Activated CD8-positive, alpha-beta memory T cell treated with anti-CD3 and anti-CD28 coated beads, Interleukin-2, amount 50 U/mL, for 48 hours (primary cell): ENCODE measurements around the gene C19orf25.
A peak's percentile ranks its signal among the peaks of the same experiment; 100 is the strongest.
"Not testable (repeated sequence)": the region's sequence is repeated elsewhere in the genome, so short reads cannot be mapped to it uniquely, and the experiment has no call there.

Experiments
- DNase-seq: peaks from one replicate; pipeline ENCODE4 v3.0.0-alpha.2; 2020

The C19orf25 gene

DNA sequence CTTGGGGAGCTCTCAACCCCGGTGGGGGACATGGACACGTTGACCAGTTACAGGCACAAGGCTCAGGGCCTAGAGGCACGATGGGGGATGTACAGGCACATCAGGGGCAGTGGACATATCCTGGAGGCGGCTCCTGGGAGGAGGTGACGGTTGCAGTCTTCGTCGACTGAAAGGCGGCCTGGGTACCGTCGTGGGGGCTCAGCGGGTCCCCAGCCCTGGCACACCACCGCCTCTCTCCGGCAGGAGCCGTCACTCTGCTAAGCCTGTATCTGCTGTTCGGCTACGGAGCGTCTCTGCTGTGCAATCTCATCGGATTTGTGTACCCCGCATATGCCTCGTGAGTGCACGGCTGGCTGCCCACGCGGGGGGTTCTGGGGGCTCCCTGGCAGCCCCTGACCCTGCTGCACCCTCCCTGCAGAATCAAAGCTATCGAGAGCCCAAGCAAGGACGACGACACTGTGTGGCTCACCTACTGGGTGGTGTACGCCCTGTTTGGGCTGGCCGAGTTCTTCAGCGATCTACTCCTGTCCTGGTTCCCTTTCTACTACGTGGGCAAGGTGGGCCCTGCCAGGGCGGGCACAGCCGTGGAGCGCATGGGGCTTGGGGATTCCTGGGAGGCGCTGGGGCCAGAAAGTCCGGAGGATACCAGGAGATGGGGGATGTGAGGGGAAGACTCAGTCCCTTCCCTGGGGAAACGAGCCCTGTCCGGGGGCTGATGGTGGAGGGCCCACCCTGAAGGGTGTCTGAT, 16.2 kb upstream of the C19orf25 start:
- no peak for DNase-seq

DNA sequence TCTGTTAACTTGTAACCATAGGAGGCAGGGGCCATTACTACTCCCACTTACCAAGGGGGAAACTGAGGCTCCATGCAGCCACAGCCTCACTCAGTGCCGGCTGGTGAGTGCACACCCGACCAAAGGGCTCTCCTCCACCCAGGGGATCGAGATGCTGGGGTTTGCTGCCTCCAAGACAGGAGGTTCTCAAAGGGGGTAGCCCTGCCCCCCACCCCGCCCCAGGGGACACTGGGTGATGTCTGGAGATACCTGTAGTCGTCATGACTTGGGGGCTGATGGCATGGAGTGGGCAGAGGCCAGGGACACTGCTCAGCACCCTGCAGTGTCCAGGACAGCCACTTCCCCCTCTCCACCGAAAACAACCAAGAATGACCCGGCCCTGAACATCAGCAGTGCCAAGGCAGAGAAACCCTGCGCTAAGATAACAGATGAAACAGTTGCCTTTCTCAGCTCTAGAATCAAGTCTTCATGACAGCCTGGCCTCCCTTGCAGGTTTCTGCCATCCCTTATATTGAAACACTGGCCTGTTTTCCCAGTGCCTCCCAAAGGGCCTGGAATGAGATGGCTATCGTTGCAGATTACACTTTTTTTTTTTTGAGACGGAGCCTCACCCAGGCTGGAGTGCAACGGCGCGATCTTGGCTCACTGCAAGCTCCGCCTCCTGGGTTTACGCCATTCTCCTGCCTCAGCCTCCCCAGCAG, 15.2 kb upstream of the C19orf25 start:
- DNase-seq, result no peak

DNA sequence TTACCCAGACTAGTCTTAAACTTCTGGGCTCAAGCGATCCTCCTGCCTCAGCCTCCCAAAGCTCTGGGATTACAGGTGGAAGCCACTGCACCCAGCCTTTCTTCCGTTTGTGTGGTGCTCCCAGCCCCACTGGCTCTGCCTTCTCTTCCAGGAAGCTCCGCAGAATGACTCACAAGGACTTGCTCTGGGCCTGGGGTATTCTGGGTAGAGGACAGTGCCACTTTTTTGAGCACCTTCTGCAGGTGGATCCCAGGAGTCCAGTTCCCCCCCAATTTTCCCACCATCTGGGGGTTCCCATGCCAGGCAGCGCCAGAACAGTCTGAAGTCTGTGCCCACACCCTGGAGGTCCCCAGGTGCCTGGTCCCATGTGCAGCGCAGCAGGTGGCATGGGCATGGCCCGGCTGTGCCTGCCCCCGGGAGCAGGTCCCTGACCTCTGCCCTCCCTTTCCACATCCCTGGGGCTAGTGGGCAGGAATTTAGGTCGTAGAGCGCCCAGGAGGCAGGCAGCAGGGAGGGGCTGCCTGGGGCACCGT, 13.5 kb upstream of the C19orf25 start:
- no peak for DNase-seq

DNA sequence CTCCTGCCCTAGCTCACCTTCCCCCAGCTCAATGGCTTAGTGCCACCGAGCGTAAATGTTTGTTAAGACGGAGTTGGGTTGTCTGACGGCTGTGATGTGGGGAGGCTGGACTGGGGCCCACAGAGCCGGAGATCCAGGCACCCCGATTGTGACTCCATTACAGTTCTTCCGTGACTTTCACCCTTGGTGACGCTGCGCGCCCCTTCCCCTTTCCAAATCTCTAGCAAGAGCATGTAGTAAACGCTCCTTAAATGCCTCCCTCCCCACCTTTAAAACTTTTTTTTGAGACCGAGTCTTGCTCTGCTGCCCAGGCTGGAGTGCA, 12.8 kb upstream of the C19orf25 start:
- no peak for DNase-seq

DNA sequence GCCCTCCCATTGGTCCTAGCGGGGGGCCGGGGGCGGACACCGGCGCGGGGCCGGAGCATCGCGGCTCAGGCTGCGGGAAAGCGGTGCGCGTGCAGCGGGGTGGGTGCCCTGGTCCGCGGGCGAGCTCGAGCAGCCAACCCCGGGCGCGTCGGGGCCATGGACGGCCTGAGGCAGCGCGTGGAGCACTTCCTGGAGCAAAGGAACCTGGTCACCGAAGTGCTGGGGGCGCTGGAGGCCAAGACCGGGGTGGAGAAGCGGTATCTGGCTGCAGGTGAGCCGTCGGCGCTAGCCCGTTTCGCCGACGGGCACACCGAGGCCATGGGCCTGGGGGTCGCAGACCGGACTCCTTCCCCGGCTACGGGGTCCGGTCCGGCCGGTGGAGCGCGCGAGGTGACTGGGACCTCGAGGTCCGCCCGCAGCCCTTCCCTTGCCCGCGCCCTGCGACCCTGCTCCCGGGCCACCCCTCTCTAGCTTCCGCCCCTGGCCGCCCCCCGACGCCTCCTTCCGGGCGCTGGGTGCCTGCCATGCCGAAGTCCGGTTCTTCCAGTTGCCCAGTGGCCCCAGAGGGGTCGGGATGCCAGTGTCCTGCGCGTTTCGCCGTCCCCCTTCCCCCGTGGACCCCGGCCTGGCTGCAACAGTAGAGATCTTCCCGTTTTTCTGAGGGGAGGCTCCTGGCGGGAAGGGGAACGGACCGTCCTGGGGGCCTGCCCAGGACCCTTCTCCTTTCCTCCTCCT, 12.3 kb upstream of the C19orf25 start, which contains the start of gene REEP6:
REEP6 (plus strand) TSS at position 68 of the 735 bp plus-strand sequence; CDS start at position 157, 89 bp downstream.
- no peak for DNase-seq

DNA sequence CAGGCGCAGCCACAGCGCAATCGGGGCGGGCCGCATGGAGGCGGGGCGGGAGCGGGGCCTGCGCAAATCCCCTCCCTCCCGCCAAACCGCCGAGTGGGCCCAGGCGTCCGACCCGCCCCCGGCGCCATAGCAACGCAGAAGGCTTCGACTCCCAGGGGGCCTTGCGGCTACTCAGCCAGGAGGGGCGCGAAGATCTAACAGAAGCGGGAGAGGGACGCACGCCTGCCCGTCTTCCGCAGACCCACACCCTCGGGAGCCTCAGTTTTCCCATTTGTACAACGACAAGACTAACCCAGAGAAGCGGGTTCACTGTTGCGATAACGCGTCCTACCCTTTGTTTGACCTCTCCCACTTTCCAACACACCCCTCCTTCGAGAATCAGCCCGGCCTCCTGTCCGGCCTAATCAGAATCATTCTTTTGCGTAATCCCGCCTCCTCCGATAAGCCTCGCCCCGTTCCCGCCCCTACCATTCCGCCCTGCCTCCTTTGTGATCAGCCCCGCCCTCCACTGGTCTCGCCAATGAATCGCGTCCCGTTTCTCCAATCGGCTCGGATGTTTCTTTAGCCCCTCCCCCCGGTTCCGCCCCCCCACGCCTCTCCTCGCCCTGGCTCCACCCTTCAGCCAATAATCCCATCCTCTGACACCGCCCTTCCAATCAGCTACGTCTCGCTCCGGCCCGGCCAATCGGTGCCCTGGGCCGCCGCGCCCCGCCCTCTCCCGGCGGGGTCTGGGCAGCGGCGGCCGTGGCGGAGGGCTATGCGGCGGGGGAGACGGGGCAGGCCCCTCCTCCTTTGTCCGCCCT, 11.5 kb upstream of the C19orf25 start, which contains the start of gene PCSK4:
PCSK4 (minus strand) TSS at position 40 of the 803 bp plus-strand sequence; CDS start at position 36, 4 bp downstream.
- DNase-seq, result peak; percentile 98

DNA sequence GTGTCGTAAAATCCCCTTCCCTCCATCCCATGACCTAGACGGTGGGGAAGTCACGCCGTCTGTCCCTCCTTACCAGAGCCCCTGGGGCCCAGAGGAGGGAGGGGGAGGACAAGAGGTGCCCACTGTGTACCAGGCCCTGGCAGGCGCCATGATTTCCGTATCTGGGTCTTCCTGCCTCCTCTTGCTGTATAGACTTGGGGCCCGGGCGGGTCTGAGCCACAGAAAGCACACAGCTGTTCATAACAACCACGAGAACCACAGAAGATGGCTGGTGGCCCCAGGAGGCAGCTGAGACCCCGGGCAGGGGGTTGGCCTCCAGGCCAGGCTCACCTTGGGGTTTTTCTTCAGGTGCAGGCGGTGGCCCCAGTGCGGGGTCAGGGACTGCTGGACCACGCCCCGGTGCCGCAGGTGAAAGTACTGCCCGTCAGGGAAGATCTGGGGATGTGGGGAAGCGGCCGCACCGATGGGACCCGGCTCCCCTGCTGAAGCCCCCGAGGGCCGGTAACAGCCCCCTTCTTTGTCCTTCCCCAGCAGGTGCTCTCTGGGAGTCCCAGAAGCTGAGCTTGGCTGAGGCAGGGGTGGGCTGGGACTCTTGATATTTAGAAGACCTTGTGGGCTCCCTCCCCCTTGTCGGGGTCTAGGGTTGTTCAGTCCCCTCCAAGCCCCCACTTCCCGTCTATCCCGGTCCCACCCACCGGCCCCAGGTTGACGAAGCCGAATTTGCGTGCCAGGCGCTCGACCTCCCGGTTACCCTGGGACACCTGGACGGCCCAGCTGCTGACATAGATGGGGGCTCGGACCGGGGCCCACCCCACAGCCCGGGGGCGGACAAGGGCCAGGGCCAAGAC, 10.7 kb upstream of the C19orf25 start:
- no peak for DNase-seq

DNA sequence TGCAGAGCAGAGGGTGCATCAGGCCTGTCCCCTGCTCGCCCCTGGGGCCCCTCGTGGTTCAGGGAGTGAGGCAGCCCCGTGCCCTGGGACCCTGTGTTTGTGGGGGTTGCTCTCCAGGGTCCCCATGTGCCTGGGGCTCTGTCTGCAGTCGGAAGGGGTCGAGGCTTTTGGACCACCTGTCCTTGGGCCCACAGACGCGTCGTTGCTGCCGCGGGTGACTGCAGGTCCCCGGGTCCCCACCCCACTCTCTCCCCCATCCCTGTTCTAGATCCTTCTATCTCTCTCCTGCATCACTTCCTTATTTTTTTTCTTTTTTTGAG, 9.2 kb upstream of the C19orf25 start:
- DNase-seq, result no peak

DNA sequence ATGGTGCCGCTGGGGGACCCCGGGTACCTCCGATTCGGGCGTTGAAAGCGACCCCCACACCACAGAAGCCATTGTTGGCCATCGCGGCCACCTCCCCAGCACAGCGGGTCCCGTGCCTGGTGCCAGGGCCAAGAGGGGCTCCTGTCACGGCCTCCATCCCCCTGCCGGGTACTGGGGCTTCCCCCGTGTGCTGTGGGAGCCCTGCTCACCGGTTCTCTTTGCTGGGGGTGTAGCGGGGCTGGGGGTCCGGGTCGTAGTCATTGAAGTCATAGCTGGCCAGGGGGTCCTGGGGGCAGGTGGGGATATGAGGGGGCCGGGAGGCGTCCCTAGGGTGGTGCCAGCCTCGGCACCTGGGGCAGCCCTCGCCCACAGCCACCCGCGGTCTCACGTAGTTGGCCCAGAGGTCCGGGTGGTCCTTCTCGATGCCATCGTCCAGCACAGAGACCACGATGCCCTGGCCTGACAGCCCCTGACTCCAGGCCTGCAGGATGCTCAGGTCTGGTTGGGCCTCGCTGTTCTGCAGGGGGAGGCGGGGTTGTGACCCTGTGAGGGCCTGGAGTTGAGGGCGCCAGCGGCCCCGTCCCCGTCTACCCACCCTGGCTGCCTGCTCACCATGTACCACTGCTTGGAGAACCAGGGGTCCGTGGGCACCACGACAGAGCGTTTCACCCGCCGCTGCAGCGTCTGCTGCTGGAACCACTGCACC, 8.7 kb upstream of the C19orf25 start:
- no peak for DNase-seq

DNA sequence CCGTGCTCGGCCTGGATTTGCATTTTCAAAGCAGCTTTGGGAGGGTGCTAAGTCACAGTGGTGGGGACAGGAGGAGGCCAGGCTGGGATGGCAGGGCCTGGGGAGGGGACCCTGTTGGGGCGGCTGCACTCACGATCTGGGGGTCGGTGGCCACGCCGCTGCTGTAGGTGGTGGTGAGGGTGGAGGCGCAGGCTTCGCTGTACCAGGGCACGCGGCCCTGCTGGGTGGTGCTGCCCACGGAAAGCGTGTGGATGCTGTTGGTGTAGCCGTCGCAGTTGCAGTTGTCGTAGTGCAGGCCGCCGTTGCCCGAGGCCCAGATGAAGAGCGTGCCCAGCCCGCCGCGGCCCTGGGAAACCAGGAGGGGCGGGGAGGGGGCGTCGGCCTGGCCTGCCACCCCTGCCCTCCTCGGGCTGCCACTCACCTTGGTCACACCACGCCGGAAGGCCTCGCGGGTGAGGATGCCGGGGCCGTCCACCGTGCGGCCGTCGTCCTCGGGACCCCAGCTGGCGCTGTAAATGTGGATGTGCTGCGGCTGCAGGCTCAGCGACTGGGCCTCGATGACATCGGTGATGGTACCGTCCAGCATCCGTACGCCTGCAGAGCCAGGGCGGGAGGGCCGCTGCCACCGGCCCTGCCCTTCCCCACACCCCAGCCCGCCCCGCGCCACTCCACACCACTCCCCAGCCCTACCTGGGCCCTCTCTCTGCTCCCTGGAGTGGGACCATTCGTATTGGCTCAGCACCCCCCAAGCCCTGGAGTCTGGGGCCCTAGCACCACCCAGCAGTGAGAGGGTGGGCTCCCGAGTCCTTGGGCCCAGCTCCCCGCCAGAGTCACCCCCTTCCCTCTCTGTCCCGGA, 7.9 kb upstream of the C19orf25 start:
- DNase-seq, result no peak

DNA sequence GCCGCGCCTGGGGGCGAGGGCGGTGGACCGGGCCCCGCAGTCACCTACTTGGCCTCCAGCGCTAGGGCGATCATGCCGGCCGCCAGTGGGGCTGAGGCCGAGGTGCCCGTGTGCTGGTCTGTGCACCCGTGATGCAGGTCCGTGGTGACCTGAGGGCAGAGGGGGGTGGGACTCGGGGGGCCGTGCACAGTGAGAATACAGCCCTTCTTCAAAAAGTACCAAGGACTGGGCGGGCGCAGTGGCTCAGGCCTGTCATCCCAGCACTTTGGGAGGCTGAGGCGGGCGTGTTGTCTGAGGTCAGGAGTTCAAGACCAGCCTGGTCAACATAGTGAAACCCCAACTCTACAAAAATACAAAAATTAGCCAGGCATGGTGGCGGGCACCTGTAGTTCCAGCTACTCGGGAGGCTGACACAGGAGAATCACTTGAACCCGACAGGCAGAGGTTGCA, 5.0 kb upstream of the C19orf25 start:
- DNase-seq, result no peak

DNA sequence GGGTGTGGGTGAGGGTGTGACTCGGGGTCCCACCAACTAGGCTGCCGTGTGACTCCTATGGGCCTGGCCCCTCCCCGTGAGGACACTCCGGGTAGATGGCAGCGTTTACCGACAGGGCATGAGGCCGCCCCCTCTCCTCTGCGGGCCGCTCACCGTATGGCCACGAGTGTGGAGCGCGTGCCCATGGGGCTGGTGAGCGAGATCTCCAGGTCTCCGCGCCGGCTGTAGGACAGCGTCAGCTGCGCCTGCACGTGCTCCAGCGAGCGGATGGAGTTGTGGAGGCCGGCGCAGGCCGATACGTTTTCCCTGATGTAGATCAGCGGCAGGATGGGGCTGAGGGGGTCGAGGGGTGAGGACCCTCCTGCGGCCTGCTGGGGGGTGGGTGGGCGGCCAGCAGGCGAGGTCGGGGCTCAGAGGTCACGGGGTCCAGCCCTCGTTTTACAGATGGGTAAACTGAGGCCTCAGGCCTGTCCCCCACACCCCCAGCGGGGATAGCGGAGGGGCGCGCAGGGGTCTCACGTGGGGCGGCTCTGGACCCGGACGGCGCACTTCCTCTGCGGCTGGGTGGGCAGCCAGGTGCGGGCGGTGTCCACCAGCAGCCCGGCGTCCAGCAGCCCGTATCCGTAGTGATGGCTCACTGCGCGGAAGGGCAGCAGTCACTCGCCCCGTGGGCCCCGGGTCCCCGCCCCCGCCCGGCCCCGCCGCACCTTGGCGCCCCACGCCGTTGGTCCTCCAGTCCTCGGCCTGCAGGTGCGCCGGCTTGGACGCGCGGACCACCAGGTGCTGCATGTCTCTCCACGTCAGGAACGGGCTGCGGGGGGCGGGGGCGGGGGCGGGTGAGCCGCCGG, 4.3 kb upstream of the C19orf25 start:
- DNase-seq, result no peak

DNA sequence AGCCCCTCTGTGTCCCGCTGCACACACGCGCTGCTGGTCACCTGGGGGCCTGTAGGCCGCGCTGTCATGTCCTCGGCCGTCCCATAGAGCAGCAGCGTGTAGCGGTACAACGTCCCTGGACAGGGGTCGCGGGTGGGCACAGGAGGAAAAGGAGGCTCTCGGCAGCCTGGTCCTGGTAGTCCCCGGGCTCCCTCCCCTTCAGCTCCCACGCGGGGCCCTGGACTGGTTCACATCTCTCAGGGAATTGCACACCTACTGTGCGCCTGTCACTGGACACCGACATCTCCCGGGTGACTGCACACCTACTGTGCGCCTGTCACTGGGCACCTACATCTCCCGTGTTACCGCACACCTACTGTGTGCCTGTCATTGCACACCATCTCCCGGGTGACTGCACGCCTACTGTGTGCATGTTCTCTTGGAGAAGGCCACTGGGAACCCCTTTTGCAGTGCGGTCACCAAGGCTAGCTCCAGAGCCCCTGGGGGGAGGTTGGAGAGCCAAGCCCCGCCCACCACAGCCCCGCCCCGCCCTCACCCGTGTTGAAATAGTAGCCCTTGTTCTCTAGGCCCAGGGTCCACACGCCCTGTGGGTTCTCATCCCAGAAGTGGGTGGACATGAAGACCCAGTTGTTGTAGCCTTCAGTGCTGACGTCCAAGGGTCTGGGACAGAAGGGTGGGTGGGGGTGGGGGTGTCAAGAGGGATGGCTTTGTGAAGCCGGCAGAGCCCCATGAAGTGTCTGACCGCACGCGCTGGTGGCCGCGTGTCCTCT, 3.5 kb upstream of the C19orf25 start:
- DNase-seq, result no peak

DNA sequence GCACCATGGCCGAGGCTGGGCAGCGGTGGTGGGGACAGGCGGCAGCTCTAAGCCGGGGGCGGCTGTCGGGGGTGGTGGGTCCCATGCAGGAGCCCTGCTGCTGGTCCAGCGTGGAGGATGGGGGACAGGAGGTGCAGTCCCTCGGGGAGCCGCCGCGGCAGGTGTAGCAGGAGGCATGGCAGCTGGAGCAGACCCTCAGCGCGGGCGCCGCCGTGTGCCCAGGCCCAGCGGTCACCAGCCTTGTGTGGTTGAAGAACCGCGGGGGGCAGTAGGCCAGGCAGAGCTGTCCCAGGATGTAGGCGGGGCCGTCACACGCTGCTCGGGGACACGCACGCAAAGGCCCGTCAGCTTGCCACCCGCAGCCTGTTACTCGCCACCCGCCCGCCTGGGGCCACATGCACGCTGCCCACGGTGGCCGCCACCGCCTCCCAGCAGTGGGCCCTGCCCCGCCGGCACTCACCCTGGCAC, 2.9 kb upstream of the C19orf25 start:
- DNase-seq, result no peak

DNA sequence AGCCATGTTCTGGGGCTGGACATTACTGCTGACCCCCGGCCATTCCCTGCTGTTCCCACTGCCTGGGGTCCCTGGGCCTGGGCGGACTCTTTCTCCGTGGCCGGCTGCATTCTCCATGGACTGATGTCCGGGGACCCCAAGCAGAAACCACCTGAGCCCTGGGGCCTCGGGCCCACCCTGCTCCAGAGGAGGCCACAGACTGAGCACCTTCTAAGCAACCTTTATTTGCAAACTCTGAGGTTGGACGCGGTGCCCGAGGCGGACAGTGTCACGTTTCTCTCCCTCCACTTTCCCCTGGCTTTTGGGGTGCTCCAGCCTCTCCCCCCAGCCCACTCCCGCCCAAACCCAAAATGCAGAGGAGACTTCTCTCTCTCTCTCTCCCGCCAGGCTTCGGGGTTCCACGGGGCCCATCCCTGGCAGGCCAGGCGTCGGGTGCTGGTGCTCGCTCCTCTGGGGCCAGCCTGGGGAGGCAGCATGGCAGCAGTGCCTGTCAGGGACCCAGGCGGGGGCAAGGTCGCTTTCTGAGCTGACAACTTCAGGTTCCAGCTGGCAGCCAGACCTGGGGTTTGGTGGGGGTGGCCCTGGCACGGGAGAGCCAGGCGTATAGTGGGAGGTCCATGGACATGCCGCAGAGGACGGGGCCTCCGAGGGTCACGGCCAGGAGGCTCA, 2.3 kb upstream of the C19orf25 start:
- no peak for DNase-seq

DNA sequence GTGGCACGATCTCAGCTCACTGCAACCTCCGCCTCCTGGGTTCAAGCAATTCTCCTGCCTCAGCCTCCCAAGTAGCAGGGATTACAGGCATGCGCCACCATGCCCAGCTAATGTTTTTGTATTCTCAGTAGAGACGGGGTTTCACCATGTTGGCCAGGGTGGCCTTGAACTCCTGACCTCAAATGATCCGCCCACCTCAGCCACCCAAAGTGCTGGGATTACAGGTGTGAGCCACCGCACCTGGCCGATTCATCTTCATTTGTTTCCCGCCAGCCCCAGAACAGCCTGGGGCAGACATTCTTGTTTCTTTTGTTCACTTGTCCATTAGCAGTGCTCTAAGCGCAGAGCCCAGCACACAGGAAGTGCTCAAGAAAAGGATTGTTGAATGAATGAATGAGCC, 2.0 kb downstream of the C19orf25 start:
- not testable (repeated sequence) for DNase-seq

DNA sequence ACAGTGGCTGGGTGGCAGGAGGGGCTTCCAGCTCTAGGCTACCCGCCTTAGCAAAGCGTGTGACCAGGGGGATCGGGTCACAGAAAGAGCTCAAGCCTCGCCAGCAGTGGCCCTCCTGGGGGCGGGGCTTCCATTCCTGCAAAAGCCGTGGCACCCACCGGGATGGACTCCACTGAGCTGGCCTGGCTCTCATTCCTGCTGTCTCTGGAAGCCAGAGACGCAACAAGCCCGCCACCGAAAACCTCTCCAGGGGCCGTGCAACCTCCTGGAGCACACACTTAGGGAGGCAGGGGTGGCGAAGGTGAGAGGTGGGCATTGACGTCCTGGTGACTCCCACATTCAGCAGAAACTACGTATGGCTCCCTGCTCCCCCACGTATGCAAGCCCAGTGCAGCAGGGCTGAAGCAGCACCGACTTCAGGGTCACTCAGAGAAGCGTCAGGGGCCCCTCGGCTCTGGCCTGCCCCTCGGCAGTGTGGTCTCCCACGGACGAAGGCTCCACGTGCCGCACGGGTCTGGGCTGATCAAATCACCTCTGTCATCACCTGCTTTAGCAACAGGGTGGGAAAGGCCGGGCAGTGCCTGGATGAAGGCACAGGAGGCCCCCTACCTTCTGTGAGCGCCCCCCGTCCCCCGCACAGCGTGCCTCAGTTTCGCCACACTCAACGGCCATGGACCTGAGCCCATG, 3.1 kb downstream of the C19orf25 start:
- no peak for DNase-seq
